Renal cortex interstitium (tissue), 15 donors: ENCODE data around the gene TMEM255A. TPM values are rescaled to one million over a fixed set of nuclear protein-coding genes. Genes with fewer than 3 reads are reported as not detected.
"Not testable (repeated sequence)": the region's sequence is repeated elsewhere in the genome, so short reads cannot be mapped to it uniquely, and the experiment has no call there.

Experiments used
- DNase-seq, 11 donors: peaks; one replicate each; pipeline ENCODE4 v3.0.0-alpha.2; 2013; ENCODE audit warnings: low read depth in 9 of 11, low spot score in 4 of 11; ENCODE audit errors: extremely low read depth in 1 of 11
- long read RNA-seq, 16 experiments: transcript quantifications; one replicate each; lab custom pipeline, GENCODE V29; 2026
- polyA plus RNA-seq, 3 donors: library from polyadenylated mRNA; unstranded; fragments of 120-200 nt; gene quantifications; one replicate each; pipeline ENCODE4 v1.2.1, GENCODE V29; 2013; ENCODE audit not compliant: insufficient read length in 3 of 3

The TMEM255A gene
- under 1 TPM; 0.22 to 0.63 (median 0.27) TPM for polyA plus RNA-seq
- long read RNA-seq, donor 1, result 0 reads
- long read RNA-seq, donor 2, result 0 reads
- long read RNA-seq, donor 3, result 0 reads
- long read RNA-seq, donor 4, partial matches to known transcripts, result 0 of 1 reads
- long read RNA-seq, donor 4, other reads (novel, unspliced or antisense), result 0 of 1 reads
- long read RNA-seq, donor 5, result 0 reads
- long read RNA-seq, donor 6, result 0 reads
- long read RNA-seq, donor 7, result 0 reads
- long read RNA-seq, donor 8, result 0 reads
- long read RNA-seq, donor 9, result 0 reads
- long read RNA-seq, donor 10, result 0 reads
- long read RNA-seq, donor 11, result 0 reads
- long read RNA-seq, donor 12, result 0 reads
- long read RNA-seq, donor 13, result 0 reads
- long read RNA-seq, donor 14, partial matches to known transcripts, result 0 of 1 reads
- long read RNA-seq, donor 14, other reads (novel, unspliced or antisense), result 0 of 1 reads
- long read RNA-seq, donor 15, result 0 reads
- long read RNA-seq, donor 16, result 0 reads

GRCh38 chrX:120310861-120311726 is at the start of gene TMEM255A:
Gene TMEM255A, minus strand, starts transcription at chrX:120311461. Its CDS starts 152 bp downstream, at chrX:120311309.
- DNase-seq, result no peak

DNA sequence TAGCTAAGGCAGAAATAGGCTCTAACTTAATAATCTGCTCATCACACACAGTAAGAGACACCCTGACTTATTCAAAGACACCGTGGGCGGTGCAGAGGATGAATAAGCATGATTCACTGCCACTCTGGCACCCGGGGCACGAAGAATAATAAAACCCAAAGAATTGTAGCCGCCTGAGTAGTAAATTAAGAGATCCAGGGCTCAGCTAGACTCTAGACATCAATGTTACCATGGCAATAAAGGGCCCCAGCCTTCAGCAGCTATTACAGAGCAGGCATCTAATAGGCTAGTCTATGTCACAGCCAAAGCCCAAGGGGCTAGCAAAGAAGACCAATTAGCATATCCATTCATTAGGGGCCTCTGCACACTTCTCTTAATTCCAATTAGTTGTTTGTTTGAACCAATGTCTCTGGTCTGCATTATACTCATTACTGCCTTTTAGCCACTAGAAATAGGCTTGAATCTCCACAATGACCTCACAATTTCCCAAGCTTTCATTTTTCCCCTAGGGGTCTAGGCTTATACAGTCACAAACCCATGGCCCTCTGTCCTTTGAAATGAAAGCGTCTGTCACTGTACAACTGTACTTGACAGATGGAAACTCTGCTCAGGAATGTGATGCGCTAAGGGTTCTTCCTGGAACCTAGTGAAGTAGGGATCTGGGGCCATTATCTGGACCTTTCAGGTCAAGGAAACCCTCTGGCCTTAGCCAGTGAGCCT is 47.6 kb upstream of the TMEM255A start:
- peak in 1 of 11 donors; percentile 11 for DNase-seq

DNA sequence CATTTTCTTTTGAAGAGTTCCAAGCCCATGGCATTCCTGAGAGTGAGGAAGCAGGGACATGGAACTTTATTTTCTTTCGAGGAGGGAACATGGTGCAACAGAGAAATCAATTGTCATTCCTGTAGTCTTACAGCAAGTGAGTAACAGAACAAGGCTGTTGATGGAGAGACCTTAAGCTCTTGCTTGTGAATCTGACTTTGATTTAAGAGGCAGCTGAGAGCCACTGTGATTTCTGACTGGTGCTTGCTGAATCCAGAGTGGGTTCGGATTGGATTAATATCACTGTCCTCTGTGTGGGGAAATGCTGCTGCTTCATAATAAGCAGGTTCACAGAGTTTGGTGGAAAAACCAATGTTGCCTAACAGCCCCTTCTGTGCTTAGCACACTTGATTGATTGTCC is 45.9 kb upstream of the TMEM255A start:
- no peak for DNase-seq

- DNase-seq, result no peak
Observed at GRCh38 chrX:120356084-120356483, 44.8 kb upstream of the TMEM255A start.

GRCh38 chrX:120350450-120351138 is 39.3 kb upstream of the TMEM255A start:
- DNase-seq, result no peak

- not testable (repeated sequence) for DNase-seq
Observed at GRCh38 chrX:120344566-120344965, 33.3 kb upstream of the TMEM255A start.

GRCh38 chrX:120336899-120337298 is 25.6 kb upstream of the TMEM255A start:
- no peak for DNase-seq

DNA sequence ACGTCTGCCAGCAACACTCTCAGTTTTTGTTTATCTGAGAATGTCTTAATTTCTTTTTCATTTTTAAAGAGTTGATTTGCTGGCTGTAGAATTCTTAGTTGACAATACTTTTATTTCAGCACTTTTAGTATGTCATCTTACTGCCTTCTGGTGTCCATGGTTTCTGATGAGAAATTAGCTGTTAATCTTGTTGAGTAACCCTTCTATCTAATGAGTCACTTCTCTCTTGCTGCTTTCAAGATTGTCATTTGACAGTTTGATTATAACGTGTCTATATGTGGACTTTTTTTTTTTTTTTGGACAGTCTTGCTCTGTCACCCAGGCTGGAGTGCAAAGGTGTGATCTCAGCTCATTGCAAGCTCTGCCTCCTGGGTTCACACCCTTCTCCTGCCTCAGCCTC is 24.0 kb upstream of the TMEM255A start:
- no peak for DNase-seq

DNA sequence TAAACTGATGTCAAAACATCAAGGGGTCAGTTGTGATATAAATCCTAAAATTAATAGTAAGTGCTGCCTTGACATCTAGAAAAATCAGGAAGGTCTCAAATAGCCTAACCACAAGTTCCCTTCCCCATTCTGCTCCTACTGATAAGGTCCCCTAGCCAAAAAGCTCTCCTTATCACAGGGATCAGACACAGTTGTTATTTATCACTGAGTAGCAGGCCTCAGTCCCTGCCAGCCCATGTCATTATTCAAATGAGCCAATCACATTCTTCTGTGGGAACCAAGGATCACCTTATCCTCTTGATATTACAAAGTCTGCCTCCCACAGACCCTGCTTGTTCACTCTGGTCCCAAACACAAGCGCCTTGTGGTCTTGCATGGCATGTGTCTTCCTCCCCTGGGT is 23.3 kb upstream of the TMEM255A start:
- no peak for DNase-seq

DNA sequence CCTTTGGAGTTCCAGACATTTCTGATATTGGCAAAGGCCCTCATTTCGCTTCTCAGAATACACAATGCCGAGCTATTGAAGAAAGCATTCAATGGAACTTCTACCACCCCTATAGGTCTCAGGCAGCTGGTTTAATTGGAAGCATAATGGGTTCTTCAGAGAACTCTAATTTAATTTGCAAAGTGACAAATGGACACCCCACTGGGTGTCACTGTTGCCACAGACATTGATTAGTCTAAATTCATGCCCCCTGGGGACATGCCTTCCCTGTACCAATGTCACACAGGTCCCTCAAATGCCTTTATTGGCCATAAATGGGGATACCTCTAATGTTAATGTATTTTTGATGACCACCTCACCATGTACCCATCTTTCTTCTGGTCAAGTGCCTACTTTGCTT is 22.9 kb upstream of the TMEM255A start:
- no peak for DNase-seq

GRCh38 chrX:120332394-120332793 is 21.1 kb upstream of the TMEM255A start:
- DNase-seq, result no peak

DNA sequence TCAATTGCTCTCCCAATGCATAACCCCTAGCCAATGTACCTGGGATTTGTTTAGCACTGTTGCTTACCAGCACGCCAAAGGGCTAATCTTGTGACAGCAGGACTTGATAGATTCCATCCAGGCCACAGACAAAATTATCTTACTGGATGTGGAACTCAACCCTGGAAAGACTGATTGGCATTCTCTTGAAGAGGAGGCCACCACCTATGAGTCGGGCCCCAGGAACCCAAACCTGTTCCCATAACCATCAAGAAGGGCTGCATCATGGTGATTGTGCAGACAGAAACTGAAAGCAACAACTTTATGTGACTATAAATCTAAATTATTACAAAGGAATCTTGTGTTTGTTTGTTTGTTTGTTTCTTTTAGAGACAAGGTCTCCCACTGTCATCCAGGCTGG is 19.9 kb upstream of the TMEM255A start:
- no peak for DNase-seq

- no peak for DNase-seq
Observed at GRCh38 chrX:120321520-120322281, 10.4 kb upstream of the TMEM255A start.

- DNase-seq, result no peak
Observed at GRCh38 chrX:120318411-120318810, 7.2 kb upstream of the TMEM255A start.

- DNase-seq, result no peak
Observed at GRCh38 chrX:120316587-120317283, 5.5 kb upstream of the TMEM255A start.

DNA sequence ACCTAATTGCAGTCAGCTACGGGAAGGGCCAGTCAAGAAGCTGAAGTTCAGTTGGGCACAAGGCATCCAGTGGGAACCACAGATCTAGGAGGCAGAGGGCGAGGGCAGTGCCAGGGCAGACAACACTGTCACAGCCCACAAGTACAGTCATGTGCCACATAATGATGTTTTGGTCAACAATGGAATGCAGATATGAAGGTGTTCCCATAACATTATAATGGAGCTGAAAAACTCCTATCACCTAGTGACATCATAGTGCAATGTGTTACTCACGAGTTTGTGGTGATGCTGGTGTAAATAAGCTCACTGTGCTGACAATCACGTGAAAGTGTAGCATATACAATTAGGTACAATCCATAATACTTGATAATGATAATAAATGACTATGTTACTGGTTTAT is 4.5 kb upstream of the TMEM255A start:
- no peak for DNase-seq

- DNase-seq, result no peak
Observed at GRCh38 chrX:120311727-120312063, 434 bp upstream of the TMEM255A start.
